ENCODE measurements around the gene HES1. TPM values are rescaled to one million over a fixed set of nuclear protein-coding genes. Genes with fewer than 3 reads are reported as not detected.

HES1 gene
- total and polyA plus RNA-seq, 10 of the 15 experiments (the other 5 are each of a cell fraction or from before 2014, with no cell fraction given): 0.46 to 5.3 (median 2.3) TPM

DNA sequence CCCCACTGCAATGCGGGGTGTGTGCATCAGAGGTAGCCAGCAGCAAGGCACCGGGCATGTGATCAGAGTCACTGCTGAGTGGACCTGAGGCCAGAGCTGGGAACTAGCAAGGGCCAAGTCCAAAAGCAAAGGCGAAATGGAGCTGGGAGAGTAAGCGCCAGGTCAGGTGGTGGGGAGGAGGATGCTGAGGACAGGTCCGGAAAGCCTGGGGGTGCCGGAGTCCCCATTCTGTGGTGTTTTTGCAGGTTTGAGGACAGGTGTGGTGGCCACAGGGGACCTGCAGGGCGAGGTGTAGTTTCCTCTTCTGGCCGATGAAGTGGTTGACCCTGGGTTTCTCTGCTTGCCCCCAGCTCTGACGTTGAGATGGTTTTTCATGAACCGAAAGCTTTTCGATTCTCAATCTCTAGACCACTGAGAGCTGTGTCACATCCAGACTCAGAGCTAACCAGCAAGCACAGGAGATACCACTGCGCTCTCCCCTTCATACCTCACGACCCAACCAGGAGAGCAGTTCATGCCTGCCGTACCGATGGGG is 35.0 kb upstream of the HES1 start (continued):
- TF ChIP-seq, protein P1, sequence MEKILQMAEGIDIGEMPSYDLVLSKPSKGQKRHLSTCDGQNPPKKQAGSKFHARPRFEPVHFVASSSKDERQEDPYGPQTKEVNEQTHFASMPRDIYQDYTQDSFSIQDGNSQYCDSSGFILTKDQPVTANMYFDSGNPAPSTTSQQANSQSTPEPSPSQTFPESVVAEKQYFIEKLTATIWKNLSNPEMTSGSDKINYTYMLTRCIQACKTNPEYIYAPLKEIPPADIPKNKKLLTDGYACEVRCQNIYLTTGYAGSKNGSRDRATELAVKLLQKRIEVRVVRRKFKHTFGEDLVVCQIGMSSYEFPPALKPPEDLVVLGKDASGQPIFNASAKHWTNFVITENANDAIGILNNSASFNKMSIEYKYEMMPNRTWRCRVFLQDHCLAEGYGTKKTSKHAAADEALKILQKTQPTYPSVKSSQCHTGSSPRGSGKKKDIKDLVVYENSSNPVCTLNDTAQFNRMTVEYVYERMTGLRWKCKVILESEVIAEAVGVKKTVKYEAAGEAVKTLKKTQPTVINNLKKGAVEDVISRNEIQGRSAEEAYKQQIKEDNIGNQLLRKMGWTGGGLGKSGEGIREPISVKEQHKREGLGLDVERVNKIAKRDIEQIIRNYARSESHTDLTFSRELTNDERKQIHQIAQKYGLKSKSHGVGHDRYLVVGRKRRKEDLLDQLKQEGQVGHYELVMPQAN (conservative IDR thresholded peaks at IDR 0.05): no peak
- no peak for TF ChIP-seq SIN3A (IDR thresholded peaks at IDR 0.05; ENCODE audit: low read depth, low read length)
- no peak for TF ChIP-seq HDAC2 (IDR thresholded peaks at IDR 0.05)
- TF ChIP-seq, protein P2, sequence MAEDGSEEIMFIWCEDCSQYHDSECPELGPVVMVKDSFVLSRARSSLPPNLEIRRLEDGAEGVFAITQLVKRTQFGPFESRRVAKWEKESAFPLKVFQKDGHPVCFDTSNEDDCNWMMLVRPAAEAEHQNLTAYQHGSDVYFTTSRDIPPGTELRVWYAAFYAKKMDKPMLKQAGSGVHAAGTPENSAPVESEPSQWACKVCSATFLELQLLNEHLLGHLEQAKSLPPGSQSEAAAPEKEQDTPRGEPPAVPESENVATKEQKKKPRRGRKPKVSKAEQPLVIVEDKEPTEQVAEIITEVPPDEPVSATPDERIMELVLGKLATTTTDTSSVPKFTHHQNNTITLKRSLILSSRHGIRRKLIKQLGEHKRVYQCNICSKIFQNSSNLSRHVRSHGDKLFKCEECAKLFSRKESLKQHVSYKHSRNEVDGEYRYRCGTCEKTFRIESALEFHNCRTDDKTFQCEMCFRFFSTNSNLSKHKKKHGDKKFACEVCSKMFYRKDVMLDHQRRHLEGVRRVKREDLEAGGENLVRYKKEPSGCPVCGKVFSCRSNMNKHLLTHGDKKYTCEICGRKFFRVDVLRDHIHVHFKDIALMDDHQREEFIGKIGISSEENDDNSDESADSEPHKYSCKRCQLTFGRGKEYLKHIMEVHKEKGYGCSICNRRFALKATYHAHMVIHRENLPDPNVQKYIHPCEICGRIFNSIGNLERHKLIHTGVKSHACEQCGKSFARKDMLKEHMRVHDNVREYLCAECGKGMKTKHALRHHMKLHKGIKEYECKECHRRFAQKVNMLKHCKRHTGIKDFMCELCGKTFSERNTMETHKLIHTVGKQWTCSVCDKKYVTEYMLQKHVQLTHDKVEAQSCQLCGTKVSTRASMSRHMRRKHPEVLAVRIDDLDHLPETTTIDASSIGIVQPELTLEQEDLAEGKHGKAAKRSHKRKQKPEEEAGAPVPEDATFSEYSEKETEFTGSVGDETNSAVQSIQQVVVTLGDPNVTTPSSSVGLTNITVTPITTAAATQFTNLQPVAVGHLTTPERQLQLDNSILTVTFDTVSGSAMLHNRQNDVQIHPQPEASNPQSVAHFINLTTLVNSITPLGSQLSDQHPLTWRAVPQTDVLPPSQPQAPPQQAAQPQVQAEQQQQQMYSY (CRISPR knock-in tag; IDR thresholded peaks at IDR 0.05): no peak
- TF ChIP-seq SUPT20H (IDR thresholded peaks at IDR 0.05; ENCODE audit: borderline replicate concordance, control insufficient read depth, low read depth, low read length): no peak
- no peak for TF ChIP-seq FOS (IDR thresholded peaks at IDR 0.05; ENCODE audit: borderline replicate concordance, extremely low read depth, insufficient read length)
- TF ChIP-seq PAX5 (IDR thresholded peaks at IDR 0.05; ENCODE audit: borderline replicate concordance, low read depth, low read length): peak; percentile 93
- no peak for TF ChIP-seq ZNF207 (IDR thresholded peaks at IDR 0.05; ENCODE audit: borderline replicate concordance)
- TF ChIP-seq, protein P3, sequence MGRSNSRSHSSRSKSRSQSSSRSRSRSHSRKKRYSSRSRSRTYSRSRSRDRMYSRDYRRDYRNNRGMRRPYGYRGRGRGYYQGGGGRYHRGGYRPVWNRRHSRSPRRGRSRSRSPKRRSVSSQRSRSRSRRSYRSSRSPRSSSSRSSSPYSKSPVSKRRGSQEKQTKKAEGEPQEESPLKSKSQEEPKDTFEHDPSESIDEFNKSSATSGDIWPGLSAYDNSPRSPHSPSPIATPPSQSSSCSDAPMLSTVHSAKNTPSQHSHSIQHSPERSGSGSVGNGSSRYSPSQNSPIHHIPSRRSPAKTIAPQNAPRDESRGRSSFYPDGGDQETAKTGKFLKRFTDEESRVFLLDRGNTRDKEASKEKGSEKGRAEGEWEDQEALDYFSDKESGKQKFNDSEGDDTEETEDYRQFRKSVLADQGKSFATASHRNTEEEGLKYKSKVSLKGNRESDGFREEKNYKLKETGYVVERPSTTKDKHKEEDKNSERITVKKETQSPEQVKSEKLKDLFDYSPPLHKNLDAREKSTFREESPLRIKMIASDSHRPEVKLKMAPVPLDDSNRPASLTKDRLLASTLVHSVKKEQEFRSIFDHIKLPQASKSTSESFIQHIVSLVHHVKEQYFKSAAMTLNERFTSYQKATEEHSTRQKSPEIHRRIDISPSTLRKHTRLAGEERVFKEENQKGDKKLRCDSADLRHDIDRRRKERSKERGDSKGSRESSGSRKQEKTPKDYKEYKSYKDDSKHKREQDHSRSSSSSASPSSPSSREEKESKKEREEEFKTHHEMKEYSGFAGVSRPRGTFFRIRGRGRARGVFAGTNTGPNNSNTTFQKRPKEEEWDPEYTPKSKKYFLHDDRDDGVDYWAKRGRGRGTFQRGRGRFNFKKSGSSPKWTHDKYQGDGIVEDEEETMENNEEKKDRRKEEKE (IDR thresholded peaks at IDR 0.05): no peak
- no peak for TF ChIP-seq GABPA (IDR thresholded peaks at IDR 0.05; ENCODE audit: low read depth)
- TF ChIP-seq CHD1 (IDR thresholded peaks at IDR 0.05; ENCODE audit: low read depth, low read length): no peak
- TF ChIP-seq BHLHE40 (IDR thresholded peaks at IDR 0.05; ENCODE audit: borderline replicate concordance in 1 of 2, low read depth in 2 of 2, low read length in 1 of 2): peak; percentile 47 to 62; a peak in 3 of 4 replicates
- TF ChIP-seq YBX1 (IDR thresholded peaks at IDR 0.05): no peak
- TF ChIP-seq, protein P4, sequence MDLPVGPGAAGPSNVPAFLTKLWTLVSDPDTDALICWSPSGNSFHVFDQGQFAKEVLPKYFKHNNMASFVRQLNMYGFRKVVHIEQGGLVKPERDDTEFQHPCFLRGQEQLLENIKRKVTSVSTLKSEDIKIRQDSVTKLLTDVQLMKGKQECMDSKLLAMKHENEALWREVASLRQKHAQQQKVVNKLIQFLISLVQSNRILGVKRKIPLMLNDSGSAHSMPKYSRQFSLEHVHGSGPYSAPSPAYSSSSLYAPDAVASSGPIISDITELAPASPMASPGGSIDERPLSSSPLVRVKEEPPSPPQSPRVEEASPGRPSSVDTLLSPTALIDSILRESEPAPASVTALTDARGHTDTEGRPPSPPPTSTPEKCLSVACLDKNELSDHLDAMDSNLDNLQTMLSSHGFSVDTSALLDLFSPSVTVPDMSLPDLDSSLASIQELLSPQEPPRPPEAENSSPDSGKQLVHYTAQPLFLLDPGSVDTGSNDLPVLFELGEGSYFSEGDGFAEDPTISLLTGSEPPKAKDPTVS (IDR thresholded peaks at IDR 0.05; ENCODE audit: low read depth, low read length): no peak
- TF ChIP-seq, protein P5, sequence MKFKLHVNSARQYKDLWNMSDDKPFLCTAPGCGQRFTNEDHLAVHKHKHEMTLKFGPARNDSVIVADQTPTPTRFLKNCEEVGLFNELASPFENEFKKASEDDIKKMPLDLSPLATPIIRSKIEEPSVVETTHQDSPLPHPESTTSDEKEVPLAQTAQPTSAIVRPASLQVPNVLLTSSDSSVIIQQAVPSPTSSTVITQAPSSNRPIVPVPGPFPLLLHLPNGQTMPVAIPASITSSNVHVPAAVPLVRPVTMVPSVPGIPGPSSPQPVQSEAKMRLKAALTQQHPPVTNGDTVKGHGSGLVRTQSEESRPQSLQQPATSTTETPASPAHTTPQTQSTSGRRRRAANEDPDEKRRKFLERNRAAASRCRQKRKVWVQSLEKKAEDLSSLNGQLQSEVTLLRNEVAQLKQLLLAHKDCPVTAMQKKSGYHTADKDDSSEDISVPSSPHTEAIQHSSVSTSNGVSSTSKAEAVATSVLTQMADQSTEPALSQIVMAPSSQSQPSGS (IDR thresholded peaks at IDR 0.05; ENCODE audit: low read length): peak; percentile 40; the same call in 1 of the 2 replicates
- peak; percentile 69; the same call in 1 of the 2 replicates for TF ChIP-seq MTA3 (IDR thresholded peaks at IDR 0.05; ENCODE audit: borderline replicate concordance, low read length)
- no peak for TF ChIP-seq KAT2A (conservative IDR thresholded peaks at IDR 0.05; ENCODE audit: control insufficient read depth, low read depth, low read length)
- no peak for TF ChIP-seq ZSCAN29 (IDR thresholded peaks at IDR 0.05)

Data from GM12878 (cell line).